Measurements from ENCODE around the gene LAYN. TPM values are rescaled to one million over a fixed set of nuclear protein-coding genes. Genes with fewer than 3 reads are reported as not detected.

The LAYN gene
- total and polyA plus RNA-seq, 12 donors, result 1.6 to 4.9 (median 4.0) TPM

DNA sequence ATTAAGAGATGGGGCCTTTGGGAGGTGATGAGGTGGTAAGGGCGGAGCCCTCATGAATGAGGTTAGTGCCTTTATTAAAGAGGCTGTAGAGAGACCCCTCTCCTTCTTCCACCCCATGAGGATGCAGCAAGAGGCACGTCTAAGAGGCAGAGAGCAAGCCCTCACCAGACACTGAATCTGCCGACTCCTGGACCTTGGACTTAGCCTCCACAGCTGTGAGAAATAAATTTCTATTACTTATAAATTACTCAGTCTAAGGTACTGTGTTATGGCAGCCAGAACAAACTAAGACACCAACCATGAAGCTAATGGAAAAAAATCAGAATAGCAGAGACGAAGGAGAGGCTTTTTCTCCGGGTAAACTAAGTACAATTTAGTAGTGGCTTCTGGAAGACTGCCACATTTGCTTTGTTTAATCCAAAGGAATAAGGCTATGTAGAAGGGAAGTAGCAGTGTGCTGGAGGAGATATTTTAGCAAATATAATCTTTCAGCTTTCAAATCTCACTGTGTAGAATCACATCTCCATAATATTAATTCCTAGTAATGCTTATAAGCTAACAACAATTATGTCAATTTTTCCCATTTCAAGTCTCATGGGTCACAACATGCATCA lies 49.5 kb downstream of the LAYN start:
- intact Hi-C loops (cut with DNase I), result loop anchor here in 6 of 10 donors (5.0 kb wide), 3 partner anchors 187 to 252 kb away; no protein-coding TSS in a partner anchor
- no peak for DNase-seq
- H3K36me3 ChIP-seq, result no peaks in the 10 kb centered on the region
- 74 to 77% methylated on average over 5 of the region's 5 CpGs for WGBS, 2 donors
- H3K4me3 ChIP-seq, result no peak overlapping the region
- TF ChIP-seq, protein P1, sequence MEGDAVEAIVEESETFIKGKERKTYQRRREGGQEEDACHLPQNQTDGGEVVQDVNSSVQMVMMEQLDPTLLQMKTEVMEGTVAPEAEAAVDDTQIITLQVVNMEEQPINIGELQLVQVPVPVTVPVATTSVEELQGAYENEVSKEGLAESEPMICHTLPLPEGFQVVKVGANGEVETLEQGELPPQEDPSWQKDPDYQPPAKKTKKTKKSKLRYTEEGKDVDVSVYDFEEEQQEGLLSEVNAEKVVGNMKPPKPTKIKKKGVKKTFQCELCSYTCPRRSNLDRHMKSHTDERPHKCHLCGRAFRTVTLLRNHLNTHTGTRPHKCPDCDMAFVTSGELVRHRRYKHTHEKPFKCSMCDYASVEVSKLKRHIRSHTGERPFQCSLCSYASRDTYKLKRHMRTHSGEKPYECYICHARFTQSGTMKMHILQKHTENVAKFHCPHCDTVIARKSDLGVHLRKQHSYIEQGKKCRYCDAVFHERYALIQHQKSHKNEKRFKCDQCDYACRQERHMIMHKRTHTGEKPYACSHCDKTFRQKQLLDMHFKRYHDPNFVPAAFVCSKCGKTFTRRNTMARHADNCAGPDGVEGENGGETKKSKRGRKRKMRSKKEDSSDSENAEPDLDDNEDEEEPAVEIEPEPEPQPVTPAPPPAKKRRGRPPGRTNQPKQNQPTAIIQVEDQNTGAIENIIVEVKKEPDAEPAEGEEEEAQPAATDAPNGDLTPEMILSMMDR (IDR thresholded peaks at IDR 0.05), result no peak
- no peaks in the 10 kb centered on the region for H3K27me3 ChIP-seq
- no peak for ATAC-seq
- no peak overlapping the region for H3K27ac ChIP-seq
- H3K4me1 ChIP-seq, result no peaks in the 10 kb centered on the region
- H3K9me3 ChIP-seq, result peaks cover 0 to 3% (median 0%) of the 10 kb centered on the region in 11 donors

DNA sequence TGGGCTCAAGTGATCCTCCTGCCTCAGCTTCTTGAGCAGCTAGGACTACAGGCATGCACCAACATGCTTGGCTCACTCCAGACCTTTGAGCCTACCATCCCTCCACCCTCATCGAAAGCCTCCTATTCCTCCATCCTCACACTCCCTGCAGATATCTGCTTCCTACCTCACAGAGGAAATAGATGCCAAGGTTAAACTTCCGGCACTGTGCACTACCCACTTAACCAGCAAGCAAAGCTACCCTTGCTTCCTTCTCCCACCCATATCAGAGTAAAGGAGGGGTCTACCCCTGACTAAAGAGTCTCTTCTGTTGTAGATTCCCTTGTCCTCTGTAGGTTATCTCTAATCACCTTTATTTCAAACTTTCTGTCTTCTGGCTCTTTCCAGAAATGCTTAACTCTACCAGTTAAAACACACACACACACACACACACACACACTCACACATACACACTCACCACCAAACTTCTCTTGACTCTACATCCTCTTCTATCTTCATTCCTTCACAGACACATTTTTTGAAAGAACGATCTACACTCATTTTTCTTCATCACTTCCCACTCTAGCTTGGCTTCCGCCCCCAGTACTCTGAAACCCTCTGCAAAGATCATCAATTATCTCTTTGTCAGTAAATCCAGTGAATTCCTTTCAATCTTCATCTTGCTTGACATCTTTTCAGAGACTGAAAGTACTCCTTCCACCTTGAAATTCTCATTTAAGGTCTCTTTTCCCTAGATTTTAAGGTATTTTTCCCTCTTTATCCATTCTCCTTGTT lies 50.9 kb downstream of the LAYN start:
- 78 to 84% methylated on average over 4 of the region's 4 CpGs for WGBS, 2 donors
- H3K4me3 ChIP-seq, result no peak overlapping the region
- no peaks in the 10 kb centered on the region for H3K27me3 ChIP-seq
- DNase-seq (no peak), ATAC-seq (no peak)
- H3K36me3 ChIP-seq, result no peaks in the 10 kb centered on the region
- no peaks in the 10 kb centered on the region for H3K4me1 ChIP-seq
- H3K9me3 ChIP-seq, result peaks cover 0 to 9% (median 0%) of the 10 kb centered on the region in 11 donors
- no peak overlapping the region for H3K27ac ChIP-seq
- TF ChIP-seq, protein P1 (IDR thresholded peaks at IDR 0.05), result no peak
- intact Hi-C loops (cut with DNase I), result no loop called here

DNA sequence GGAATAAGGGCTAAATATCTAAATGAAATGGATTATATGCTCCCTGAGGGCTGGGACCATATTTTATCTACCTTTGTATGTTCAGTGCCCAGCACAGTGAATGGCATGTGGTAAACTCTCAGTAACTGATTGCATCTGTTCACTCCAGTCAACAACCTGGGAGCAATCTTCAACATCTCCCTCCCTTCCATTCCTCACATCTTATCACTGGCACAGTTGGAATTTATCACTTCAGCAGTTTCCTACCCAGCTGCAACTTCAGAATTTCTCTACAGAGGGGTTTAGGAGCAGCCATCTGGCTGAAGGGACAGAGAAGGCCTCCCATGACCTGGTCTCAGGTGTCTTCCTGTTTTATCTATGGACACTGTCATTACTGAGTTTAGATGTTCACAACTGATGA lies 52.0 kb downstream of the LAYN start:
- intact Hi-C loops (cut with DNase I), result no loop called here
- H3K36me3 ChIP-seq, result no peaks in the 10 kb centered on the region
- DNase-seq, result no peak

DNA sequence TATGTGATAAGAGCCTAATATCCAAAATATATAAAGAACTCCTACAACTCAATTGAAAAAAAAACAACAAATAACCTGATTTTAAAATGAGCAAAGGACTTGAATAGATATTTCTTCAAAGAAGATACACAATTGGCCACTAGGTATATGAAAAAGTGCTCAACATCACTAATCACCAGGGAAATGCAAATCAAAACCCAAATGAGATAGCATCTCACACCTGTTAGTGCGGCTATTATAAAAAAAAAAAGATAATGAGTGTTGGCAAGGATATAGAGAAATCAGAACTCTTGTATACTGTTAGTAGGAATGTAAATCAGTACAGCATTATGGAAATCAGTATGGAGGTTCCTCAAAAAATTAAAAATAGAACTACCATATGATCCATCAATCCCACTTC lies 55.8 kb downstream of the LAYN start:
- no peak overlapping the region for H3K4me3 ChIP-seq
- H3K9me3 ChIP-seq, result peaks cover 0 to 6% (median 0%) of the 10 kb centered on the region in 11 donors
- WGBS, 2 donors, result 84 to 94% methylated on average over 1 of the region's 1 CpG
- TF ChIP-seq, protein P1 (IDR thresholded peaks at IDR 0.05), result no peak
- no peaks in the 10 kb centered on the region for H3K27me3 ChIP-seq
- DNase-seq (no peak), ATAC-seq (no peak)
- H3K36me3 ChIP-seq, result no peaks in the 10 kb centered on the region
- peaks cover 0 to 11% (median 5%) of the 10 kb centered on the region in 9 donors for H3K4me1 ChIP-seq
- H3K27ac ChIP-seq, result no peak overlapping the region
- intact Hi-C loops (cut with DNase I), result loop anchor here in 2 of 10 donors (5.0 kb wide), 1 partner anchor 246 kb away; no protein-coding TSS in a partner anchor

More for the DNA sequence above, 52.0 kb downstream of the LAYN start:
- H3K4me3 ChIP-seq, result no peak overlapping the region
- no peak for ATAC-seq
- H3K4me1 ChIP-seq, result peaks cover 0 to 2% (median under 1%) of the 10 kb centered on the region in 9 donors
- H3K9me3 ChIP-seq, result peaks cover 0 to 9% (median 0%) of the 10 kb centered on the region in 11 donors
- no peak overlapping the region for H3K27ac ChIP-seq
- TF ChIP-seq, protein P1 (IDR thresholded peaks at IDR 0.05), result no peak
- H3K27me3 ChIP-seq, result no peaks in the 10 kb centered on the region
